ENCODE measurements around the gene SORCS2.

Gene SORCS2

DNA sequence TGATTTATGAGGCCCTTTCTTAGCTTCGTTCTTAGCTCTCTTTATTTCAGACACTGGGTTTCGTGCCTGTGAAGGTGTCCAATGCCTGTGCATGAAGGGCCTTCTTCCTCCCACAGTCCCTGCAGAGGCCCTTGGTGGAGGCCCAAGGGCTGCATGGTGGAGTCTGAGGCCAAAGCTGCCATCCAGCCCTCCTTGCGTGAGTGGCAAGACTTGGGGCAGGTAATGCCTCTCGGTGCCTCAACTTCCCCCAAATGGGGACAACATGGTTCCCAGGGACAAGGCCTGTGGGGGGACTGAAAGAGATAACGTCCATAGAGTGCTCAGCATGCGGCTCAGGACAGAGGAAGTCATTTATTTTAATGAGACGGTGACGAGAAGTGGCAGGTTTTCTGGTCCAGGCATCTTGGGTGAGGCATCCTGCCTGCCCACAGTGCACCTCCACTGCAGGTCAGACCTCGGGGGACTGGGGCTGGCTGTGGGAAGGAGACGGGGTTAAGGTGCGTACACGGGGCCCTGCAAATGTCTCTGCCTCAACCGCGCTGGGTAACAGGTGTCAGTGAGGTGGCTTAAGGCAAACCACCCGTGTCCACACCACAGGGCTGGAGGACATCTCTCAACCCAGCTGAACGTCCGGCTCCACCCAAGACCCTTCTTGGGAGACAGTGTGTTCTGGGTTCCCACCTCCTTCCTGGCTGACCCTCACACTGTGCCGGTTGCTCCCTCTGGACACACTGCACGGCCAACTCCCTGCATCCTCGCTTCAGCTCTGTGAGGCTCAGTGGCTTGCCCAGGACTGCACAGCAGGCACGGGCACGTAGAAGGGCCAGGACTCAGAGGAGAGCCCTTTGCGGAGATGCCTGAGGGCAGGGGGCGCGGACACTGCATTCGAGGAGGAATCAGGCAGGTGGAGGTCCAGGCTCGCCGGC, 191.9 kb downstream of the SORCS2 start:
- DNase-seq = no peak

DNA sequence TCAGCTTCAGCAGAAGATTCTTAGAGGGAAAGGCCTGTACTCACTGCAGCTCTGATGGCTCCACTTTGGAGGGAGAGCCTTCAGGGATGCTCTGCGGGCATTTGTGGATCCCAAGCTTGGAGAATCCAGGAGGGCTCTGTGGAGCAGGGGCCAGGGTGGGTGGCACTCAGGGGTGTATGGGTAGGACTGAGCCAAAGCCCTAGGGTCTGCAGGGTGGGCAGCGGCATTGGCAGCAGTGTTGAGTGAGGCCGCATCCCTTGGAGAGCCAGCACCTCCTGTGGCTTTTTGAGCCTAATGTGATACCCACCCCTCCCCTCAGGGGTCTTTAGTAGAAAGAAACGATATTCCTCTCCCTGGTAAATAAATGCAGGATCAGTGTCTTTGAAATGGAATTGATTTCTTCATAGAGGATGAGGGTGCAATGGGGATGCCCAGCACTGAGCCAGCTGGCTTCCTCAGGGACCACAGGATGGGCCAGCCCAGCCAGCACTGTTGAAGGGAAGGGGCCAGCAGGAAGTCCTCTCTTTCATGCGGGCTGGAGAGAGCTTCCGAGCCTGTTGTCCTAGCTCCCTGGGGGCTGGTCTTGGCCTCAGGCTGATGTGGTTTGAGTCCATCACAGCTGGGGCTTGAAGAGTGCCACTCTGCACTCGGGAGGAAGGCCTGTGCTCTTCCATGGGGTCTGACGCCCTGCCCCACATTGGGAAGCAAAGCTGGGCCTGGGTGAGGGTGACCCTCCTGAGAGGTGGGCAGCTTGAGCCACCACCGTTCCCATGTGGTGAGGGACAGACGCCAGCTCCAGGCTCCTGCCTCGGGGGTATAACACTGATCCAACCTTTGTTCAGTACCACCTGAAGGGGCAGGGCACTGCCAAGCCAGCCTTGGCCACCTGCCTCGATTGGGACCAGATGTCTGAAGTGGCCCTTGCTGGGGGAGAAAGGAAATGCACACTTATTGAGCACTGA, 192.9 kb downstream of the SORCS2 start:
- no peak for DNase-seq

- DNase-seq = no peak
These were observed 195.6 kb downstream of the SORCS2 start for GRCh38 chr4:7387925-7388324.

- no peak for DNase-seq
These were observed 196.3 kb downstream of the SORCS2 start for GRCh38 chr4:7388627-7389026.

- no peak for DNase-seq
These were observed 196.9 kb downstream of the SORCS2 start for GRCh38 chr4:7389101-7389701.

- no peak for DNase-seq
These were observed 197.4 kb downstream of the SORCS2 start for GRCh38 chr4:7389719-7390118.

- DNase-seq = no peak
These were observed 198.0 kb downstream of the SORCS2 start for GRCh38 chr4:7390336-7390735.

DNA sequence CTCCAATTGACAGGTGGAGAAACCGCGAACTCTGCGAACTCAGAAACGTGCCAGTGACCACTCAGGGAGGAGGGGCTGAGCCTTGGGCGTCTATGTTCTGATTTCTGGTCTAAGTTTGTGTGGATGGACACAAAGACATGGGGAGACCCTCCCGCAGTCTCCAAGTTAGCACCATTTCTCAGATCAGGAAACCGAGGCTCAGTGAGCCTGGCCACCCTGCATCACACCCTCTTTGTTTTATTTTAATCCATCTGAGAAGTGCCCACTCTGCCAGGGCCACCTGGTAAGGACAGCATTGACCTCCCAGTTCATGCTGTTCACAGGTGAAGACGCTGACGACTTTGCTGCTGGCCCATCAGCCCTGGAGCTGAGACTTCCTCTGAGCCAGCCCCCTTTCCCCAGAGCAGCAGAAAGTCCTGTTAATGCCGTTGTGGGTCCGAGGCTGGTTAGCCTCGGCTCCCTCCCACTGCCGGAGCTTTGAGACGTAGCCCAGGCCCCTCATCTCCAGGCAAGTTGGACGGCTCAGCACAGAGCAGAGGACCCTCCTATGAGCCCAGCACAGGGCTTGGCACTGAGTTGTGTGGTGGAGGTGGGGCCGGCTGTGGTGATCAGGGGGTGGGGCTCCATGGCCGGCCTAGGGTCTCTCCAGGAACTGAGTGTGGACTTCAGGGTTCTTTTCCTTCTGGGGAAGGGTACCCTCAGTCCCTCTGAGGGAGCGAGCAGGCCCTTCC, 198.7 kb downstream of the SORCS2 start:
- DNase-seq = no peak

- no peak for DNase-seq
These were observed 199.5 kb downstream of the SORCS2 start for GRCh38 chr4:7391637-7392437.

- DNase-seq = no peak
These were observed 200.4 kb downstream of the SORCS2 start for GRCh38 chr4:7392438-7393421.

DNA sequence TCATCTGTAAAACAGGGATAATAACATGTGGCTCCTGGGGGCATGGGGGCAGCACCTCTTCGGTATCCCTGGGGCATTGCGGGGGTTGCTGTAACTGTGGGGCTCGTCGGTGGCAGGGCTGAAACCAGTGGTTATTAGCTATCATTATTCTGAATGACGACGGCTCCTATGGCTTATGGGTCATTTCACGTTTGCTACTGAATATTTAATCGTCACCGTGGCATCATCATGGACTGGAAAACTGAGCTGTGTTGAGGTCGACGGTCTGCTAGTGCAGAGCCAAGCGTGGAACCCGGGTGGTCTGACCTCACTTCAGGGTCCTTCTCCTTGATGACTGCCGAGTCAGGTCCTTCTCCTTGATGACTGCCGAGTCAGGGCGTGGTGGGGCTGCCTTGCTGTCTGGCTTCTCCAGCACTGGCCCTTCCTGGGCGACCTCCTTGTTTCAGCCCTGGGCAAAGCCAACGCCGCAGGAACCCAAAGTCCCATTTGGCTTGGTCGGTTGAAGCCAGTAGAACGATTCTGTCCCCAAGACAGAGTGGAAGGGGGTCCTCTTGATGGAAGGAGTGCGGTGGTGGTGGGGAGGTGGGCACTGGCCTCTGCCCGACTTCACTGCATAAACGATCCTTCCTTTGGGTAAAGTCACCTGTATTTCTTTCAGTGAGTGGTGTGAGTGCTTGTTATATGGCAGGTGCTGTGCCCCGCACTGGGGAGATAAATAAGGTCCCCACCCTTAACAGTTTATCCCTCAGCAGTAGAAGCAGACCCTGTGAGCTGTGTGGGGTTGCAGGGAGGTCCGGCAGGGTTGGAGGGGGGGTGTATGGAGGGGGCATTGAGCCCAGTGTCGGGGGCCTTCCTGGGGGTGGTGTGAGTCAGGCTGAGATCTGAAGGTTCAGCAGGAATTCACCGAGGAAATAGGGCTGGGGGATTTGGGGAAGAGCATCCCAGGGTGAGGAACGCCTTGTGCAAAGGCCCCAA, 201.6 kb downstream of the SORCS2 start:
- DNase-seq = no peak

GRCh38 chr4:7394681-7395451, 202.5 kb downstream of the SORCS2 start:
- no peak for DNase-seq

GRCh38 chr4:7395645-7396044, 203.3 kb downstream of the SORCS2 start:
- no peak for DNase-seq

- DNase-seq = no peak
These were observed 204.0 kb downstream of the SORCS2 start for GRCh38 chr4:7396186-7396910.

GRCh38 chr4:7397206-7398103, 205.1 kb downstream of the SORCS2 start:
- DNase-seq = no peak

GRCh38 chr4:7398104-7398423, 205.7 kb downstream of the SORCS2 start:
- no peak for DNase-seq

Measured in NCI-H2081 treated with DMSO at 0.1 percent for 48 hours (cell line).